PC-3 (cell line): ENCODE data around the gene SMG6. TPM values are rescaled to one million over a fixed set of nuclear protein-coding genes. Genes with fewer than 3 reads are reported as not detected.

Source experiments
- ATAC-seq: fragments of 200-7000 bp; cut with Tn5 transposase; 2 replicates; pipeline ENCODE4 v1.9.1; 2020; ENCODE audit warnings: mild to moderate bottlenecking, moderate library complexity
- BruUV-seq: library from RNA; stranded (reverse); fragments of 400-500 nt; replicated peaks from 2 replicates; lab custom pipeline; 2021; lab: Mats Ljungman, UMichigan
- CTCF ChIA-PET: fragments of 300-600 bp; sonication (Branson Sonifier 250); formaldehyde crosslinking; loops from one replicate; lab custom pipeline; 2022; ENCODE audit warnings: antibody characterized with exemption; lab: Charles Lee
- POLR2A ChIA-PET: fragments of 300-600 bp; sonication (Branson Sonifier 250); formaldehyde crosslinking; loops from one replicate; lab custom pipeline; 2022; ENCODE audit warnings: antibody characterized with exemption; ENCODE audit not compliant: unreplicated experiment; lab: Charles Lee
- DNase-seq: peaks from one replicate; pipeline ENCODE4 v3.0.0-alpha.2; 2015
- H2AFZ ChIP-seq: fragments of 300-600 bp; sonication (generic); 2 replicates; pipeline ENCODE4 v1.6.0; 2016; ENCODE audit warnings: antibody characterized with exemption, low read length
- H3F3A ChIP-seq: fragments of 300-600 bp; sonication (generic); one replicate; pipeline ENCODE4 v1.6.0; 2017; ENCODE audit warnings: antibody characterized with exemption, low read length, control low read depth, mild to moderate bottlenecking; ENCODE audit not compliant: unreplicated experiment
- H3K27ac ChIP-seq: fragments of 300-600 bp; sonication (generic); 2 replicates; pipeline ENCODE4 v1.5.1; 2016; ENCODE audit warnings: mild to moderate bottlenecking, low read length
- H3K27me3 ChIP-seq: fragments of 300-600 bp; sonication (generic); 2 replicates; pipeline ENCODE4 v1.6.1; 2016; ENCODE audit warnings: low read length, mixed read lengths
- H3K36me3 ChIP-seq: fragments of 300-600 bp; sonication (generic); 2 replicates; pipeline ENCODE4 v1.6.1; 2016; ENCODE audit warnings: low read depth, mixed run types, low read length, mixed read lengths
- H3K4me1 ChIP-seq: fragments of 300-600 bp; sonication (generic); 2 replicates; pipeline ENCODE4 v1.5.1; 2016; ENCODE audit warnings: low read length; ENCODE audit not compliant: insufficient read depth
- H3K4me2 ChIP-seq: fragments of 300-600 bp; sonication (generic); 2 replicates; pipeline ENCODE4 v1.6.0; 2016; ENCODE audit warnings: low read length
- H3K4me3 ChIP-seq: fragments of 300-600 bp; sonication (generic); 2 replicates; pipeline ENCODE4 v1.5.1; 2016; ENCODE audit warnings: mild to moderate bottlenecking, low read length, mixed read lengths
- H3K79me2 ChIP-seq: fragments of 300-600 bp; sonication (generic); 2 replicates; pipeline ENCODE4 v1.6.1; 2017; ENCODE audit warnings: low read length, mixed read lengths
- H3K9ac ChIP-seq: fragments of 300-600 bp; sonication (generic); 2 replicates; pipeline ENCODE4 v1.6.0; 2016; ENCODE audit warnings: mild to moderate bottlenecking, low read length
- H3K9me2 ChIP-seq: fragments of 300-600 bp; sonication (generic); replicated peaks from 2 replicates; pipeline ENCODE4 v1.6.1; 2016; ENCODE audit warnings: mixed run types, low read length, mixed read lengths
- H3K9me3 ChIP-seq: fragments of 300-600 bp; sonication (generic); 2 replicates; pipeline ENCODE4 v1.6.1; 2016; ENCODE audit warnings: low read length, mixed read lengths
- H4K20me1 ChIP-seq: fragments of 300-600 bp; sonication (generic); 2 replicates; pipeline ENCODE4 v1.6.1; 2016; ENCODE audit warnings: low read length, mixed read lengths
- CTCF ChIP-seq: fragments of 300-600 bp; sonication (generic); conservative IDR thresholded peaks from 2 replicates; pipeline ENCODE4 v1.5.1; 2017; ENCODE audit warnings: antibody characterized with exemption, low read depth, mild to moderate bottlenecking, low read length
- EZH2 ChIP-seq: fragments of 300-600 bp; sonication (generic); IDR thresholded peaks from one replicate; pipeline ENCODE4 v1.6.1; 2017; ENCODE audit warnings: antibody characterized with exemption, mild to moderate bottlenecking, low read length; ENCODE audit not compliant: unreplicated experiment
- EZH2phosphoT487 ChIP-seq: fragments of 300-600 bp; sonication (generic); IDR thresholded peaks from 2 replicates; pipeline ENCODE4 v1.6.1; 2018; ENCODE audit warnings: mild to moderate bottlenecking, antibody characterized with exemption, low read length, borderline replicate concordance
- intact Hi-C: fragments of 100-400 bp; cut with micrococcal nuclease; formaldehyde crosslinking; loops from 2 replicates; pipeline ENCODE4 v1.9.0; 2023
- total RNA-seq: library from RNA; depleted of rRNA; stranded (reverse); fragments of >200 nt; gene quantifications from 2 replicates; pipeline ENCODE4 v1.2.3, GENCODE V29; 2014

SMG6 gene
- total RNA-seq, 1 experiment from 2014 or later: 13.4 TPM

GRCh38 chr17:2106308-2106955 lies 197.2 kb downstream of the SMG6 start:
- H3K27ac ChIP-seq: no peak overlapping the region
- no peak overlapping the region for H2AFZ ChIP-seq
- ChIA-PET POLR2A (no interaction called here), CTCF (interaction anchor here (0.7 kb wide), 1 partner anchor 80 kb away, joined by 4 read pairs; no protein-coding TSS in a partner anchor)
- no peak overlapping the region for H3K9ac ChIP-seq
- no peak overlapping the region for H3K4me3 ChIP-seq
- no peak overlapping the region for H3K4me2 ChIP-seq
- no TSS peak for BruUV-seq
- H3K4me1 ChIP-seq: peaks cover 24% of the 10 kb centered on the region
- no peaks in the 10 kb centered on the region for H4K20me1 ChIP-seq
- no peaks in the 10 kb centered on the region for H3K27me3 ChIP-seq
- H3K79me2 ChIP-seq: no peaks in the 10 kb centered on the region
- TF ChIP-seq EZH2phosphoT487 (no peak), EZH2 (no peak), CTCF (no peak)
- intact Hi-C loops: no loop called here
- no peaks in the 10 kb centered on the region for H3F3A ChIP-seq
- no peaks in the 10 kb centered on the region for H3K9me3 ChIP-seq
- H3K36me3 ChIP-seq: no peaks in the 10 kb centered on the region
- no peak for DNase-seq
- no peaks in the 10 kb centered on the region for H3K9me2 ChIP-seq
- ATAC-seq: no peak

- H3K9me2 ChIP-seq: no peaks in the 10 kb centered on the region
- no peak overlapping the region for H2AFZ ChIP-seq
- no peaks in the 10 kb centered on the region for H3K27me3 ChIP-seq
- H3K36me3 ChIP-seq: no peaks in the 10 kb centered on the region
- no peak for TF ChIP-seq EZH2
- TF ChIP-seq EZH2phosphoT487: no peak
- TF ChIP-seq CTCF: no peak
- intact Hi-C loops: no loop called here
- no TSS peak for BruUV-seq
- H4K20me1 ChIP-seq: no peaks in the 10 kb centered on the region
- ChIA-PET CTCF (no interaction called here), POLR2A (no interaction called here)
- ATAC-seq (no peak), DNase-seq (no peak)
- H3K9me3 ChIP-seq: no peaks in the 10 kb centered on the region
- H3K9ac ChIP-seq: no peak overlapping the region
- H3F3A ChIP-seq: no peaks in the 10 kb centered on the region
- H3K27ac ChIP-seq: no peak overlapping the region
- peaks cover 25% of the 10 kb centered on the region for H3K4me1 ChIP-seq
- no peak overlapping the region for H3K4me2 ChIP-seq
- no peaks in the 10 kb centered on the region for H3K79me2 ChIP-seq
- H3K4me3 ChIP-seq: no peak overlapping the region
Observed at GRCh38 chr17:2105663-2106062, 197.9 kb downstream of the SMG6 start.
